Loucy (cell line): ENCODE results near the gene HAPLN2.

Experiments used
- H2AFZ ChIP-seq: fragments of 200-600 bp; sonication (generic); 2 replicates; pipeline ENCODE4 v1.6.0; 2016; ENCODE audit warnings: antibody characterized with exemption, mild to moderate bottlenecking, low read length, moderate library complexity
- H3F3A ChIP-seq: fragments of 200-600 bp; 2 replicates; pipeline ENCODE4 v1.6.0; 2016; ENCODE audit warnings: antibody characterized with exemption, low read depth, mild to moderate bottlenecking
- H3K27me3 ChIP-seq: fragments of 200-600 bp; sonication (generic); 2 replicates; pipeline ENCODE4 v1.6.1; 2014; ENCODE audit warnings: low read length, mild to moderate bottlenecking; ENCODE audit not compliant: insufficient read depth, poor library complexity, severe bottlenecking
- H3K36me3 ChIP-seq: fragments of 200-600 bp; sonication (generic); 2 replicates; pipeline ENCODE4 v1.6.1; 2016; ENCODE audit warnings: low read length; ENCODE audit not compliant: insufficient read depth
- H3K4me1 ChIP-seq: fragments of 200-600 bp; sonication (generic); 2 replicates; pipeline ENCODE4 v1.5.1; 2014; ENCODE audit warnings: low read length, mild to moderate bottlenecking; ENCODE audit not compliant: insufficient read depth, poor library complexity, severe bottlenecking
- H3K4me2 ChIP-seq: fragments of 200-600 bp; sonication (generic); 2 replicates; pipeline ENCODE4 v1.6.0; 2014; ENCODE audit warnings: antibody characterized with exemption, low read length, low read depth, mild to moderate bottlenecking; ENCODE audit not compliant: poor library complexity, severe bottlenecking
- H3K4me3 ChIP-seq: fragments of 200-600 bp; sonication (generic); 2 replicates; pipeline ENCODE4 v1.5.1; 2014; ENCODE audit warnings: low read length, mild to moderate bottlenecking, mixed read lengths; ENCODE audit not compliant: poor library complexity, severe bottlenecking
- H3K79me2 ChIP-seq: fragments of 200-600 bp; sonication (generic); 2 replicates; pipeline ENCODE4 v1.6.1; 2014; ENCODE audit warnings: low read length; ENCODE audit not compliant: insufficient read depth
- H3K9ac ChIP-seq: fragments of 200-600 bp; sonication (generic); 2 replicates; pipeline ENCODE4 v1.6.0; 2014; ENCODE audit warnings: mild to moderate bottlenecking, low read depth, low read length, moderate library complexity; ENCODE audit not compliant: poor library complexity, severe bottlenecking
- H3K9me2 ChIP-seq: fragments of 200-600 bp; sonication (generic); replicated peaks from 2 replicates; pipeline ENCODE4 v1.6.1; 2016; ENCODE audit warnings: low read depth, low read length, mixed read lengths
- H3K9me3 ChIP-seq: fragments of 200-600 bp; sonication (generic); 2 replicates; pipeline ENCODE4 v1.6.1; 2014; ENCODE audit warnings: mild to moderate bottlenecking, antibody characterized with exemption, low read length, low read depth; ENCODE audit not compliant: insufficient read depth
- H4K20me1 ChIP-seq: fragments of 200-600 bp; sonication (generic); 2 replicates; pipeline ENCODE4 v1.6.0; 2014; ENCODE audit warnings: antibody characterized with exemption, low read length, mild to moderate bottlenecking; ENCODE audit not compliant: insufficient read depth, poor library complexity, severe bottlenecking
- EZH2phosphoT487 ChIP-seq: fragments of 200-600 bp; IDR thresholded peaks from 2 replicates; pipeline ENCODE4 v1.6.1; 2018; ENCODE audit warnings: antibody characterized with exemption, mild to moderate bottlenecking, moderate library complexity, borderline replicate concordance
- TF ChIP-seq, protein P1 (sequence below): fragments of 200-600 bp; sonication (generic); conservative IDR thresholded peaks from 2 replicates; pipeline ENCODE4 v1.5.1; 2014; ENCODE audit warnings: mild to moderate bottlenecking, antibody characterized with exemption, low read length

The HAPLN2 gene

GRCh38 chr1:156594190-156594589 is 25.0 kb upstream of the HAPLN2 start:
- Histone ChIP-seq H3K4me1 (peaks cover 14% of the 10 kb centered on the region), H3K4me2 (no peak overlapping the region), H3F3A (no peaks in the 10 kb centered on the region), H3K9me3 (no peaks in the 10 kb centered on the region), H3K27me3 (no peaks in the 10 kb centered on the region), H3K9ac (no peak overlapping the region), H3K79me2 (peaks cover 14% of the 10 kb centered on the region), H4K20me1 (no peaks in the 10 kb centered on the region), H3K36me3 (peaks cover 22% of the 10 kb centered on the region; the same call in 1 of the 2 replicates), H2AFZ (no peak overlapping the region), H3K9me2 (no peaks in the 10 kb centered on the region), H3K4me3 (no peak overlapping the region)
- TF ChIP-seq EZH2phosphoT487: no peak
- TF ChIP-seq, protein P1, sequence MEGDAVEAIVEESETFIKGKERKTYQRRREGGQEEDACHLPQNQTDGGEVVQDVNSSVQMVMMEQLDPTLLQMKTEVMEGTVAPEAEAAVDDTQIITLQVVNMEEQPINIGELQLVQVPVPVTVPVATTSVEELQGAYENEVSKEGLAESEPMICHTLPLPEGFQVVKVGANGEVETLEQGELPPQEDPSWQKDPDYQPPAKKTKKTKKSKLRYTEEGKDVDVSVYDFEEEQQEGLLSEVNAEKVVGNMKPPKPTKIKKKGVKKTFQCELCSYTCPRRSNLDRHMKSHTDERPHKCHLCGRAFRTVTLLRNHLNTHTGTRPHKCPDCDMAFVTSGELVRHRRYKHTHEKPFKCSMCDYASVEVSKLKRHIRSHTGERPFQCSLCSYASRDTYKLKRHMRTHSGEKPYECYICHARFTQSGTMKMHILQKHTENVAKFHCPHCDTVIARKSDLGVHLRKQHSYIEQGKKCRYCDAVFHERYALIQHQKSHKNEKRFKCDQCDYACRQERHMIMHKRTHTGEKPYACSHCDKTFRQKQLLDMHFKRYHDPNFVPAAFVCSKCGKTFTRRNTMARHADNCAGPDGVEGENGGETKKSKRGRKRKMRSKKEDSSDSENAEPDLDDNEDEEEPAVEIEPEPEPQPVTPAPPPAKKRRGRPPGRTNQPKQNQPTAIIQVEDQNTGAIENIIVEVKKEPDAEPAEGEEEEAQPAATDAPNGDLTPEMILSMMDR: no peak

DNA sequence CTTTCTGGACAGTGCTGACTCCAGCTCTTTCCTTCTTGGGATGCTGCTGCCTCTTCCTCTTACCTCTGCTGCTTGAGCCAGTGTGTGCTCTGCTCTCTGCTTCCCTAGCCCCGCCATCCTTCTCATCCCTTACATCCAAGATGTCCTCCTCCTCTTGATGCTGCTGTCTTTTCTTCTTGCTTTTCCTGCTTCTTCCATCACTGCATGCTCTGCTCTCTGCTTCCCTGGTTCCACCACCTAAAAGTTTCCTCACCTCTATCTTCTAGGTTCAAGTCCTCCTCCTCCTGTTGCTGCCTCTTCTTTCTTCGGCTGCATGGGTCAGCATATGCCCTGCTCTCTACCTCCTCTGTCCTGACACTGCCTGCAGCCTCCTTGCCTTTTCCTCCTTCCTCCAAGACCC is 24.2 kb upstream of the HAPLN2 start:
- Histone ChIP-seq H3K9ac (no peak overlapping the region), H3K27me3 (no peaks in the 10 kb centered on the region), H2AFZ (no peak overlapping the region), H3K4me3 (no peak overlapping the region), H4K20me1 (no peaks in the 10 kb centered on the region), H3K79me2 (peaks cover 14% of the 10 kb centered on the region), H3K9me3 (no peaks in the 10 kb centered on the region), H3K36me3 (peaks cover 22% of the 10 kb centered on the region; the same call in 1 of the 2 replicates), H3K4me2 (no peak overlapping the region), H3K4me1 (peaks cover 14% of the 10 kb centered on the region), H3K9me2 (no peaks in the 10 kb centered on the region), H3F3A (no peaks in the 10 kb centered on the region)
- TF ChIP-seq, protein P1: no peak
- TF ChIP-seq EZH2phosphoT487: no peak

DNA sequence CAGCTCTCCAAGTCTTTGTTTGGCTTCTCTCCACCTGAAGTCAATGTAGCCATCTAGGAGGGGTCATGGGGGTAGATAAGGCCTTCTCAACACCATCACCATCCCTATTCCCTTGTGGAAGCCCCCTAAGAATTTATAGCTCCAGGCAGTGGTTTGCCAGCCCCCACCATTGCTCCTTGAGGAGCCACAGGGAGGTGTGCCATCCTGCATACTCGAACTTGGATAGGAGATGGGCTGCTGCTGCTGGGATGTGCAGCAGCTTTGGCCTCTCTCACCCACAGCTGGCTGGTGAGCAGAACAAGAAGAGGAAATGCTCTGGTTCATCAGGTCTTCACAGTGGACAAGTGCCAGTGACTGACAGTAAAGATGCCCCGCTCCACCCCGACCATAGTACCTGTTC is 22.8 kb upstream of the HAPLN2 start:
- Histone ChIP-seq H3K9me2 (no peaks in the 10 kb centered on the region), H3K9me3 (no peaks in the 10 kb centered on the region), H4K20me1 (no peaks in the 10 kb centered on the region), H3K4me3 (no peak overlapping the region), H3K9ac (no peak overlapping the region), H3K79me2 (peaks cover 27% of the 10 kb centered on the region), H3K4me1 (peaks cover 5% of the 10 kb centered on the region), H3F3A (no peaks in the 10 kb centered on the region), H3K27me3 (no peaks in the 10 kb centered on the region), H3K36me3 (peaks cover 22% of the 10 kb centered on the region; the same call in 1 of the 2 replicates), H3K4me2 (no peak overlapping the region), H2AFZ (no peak overlapping the region)
- TF ChIP-seq, protein P1: no peak
- no peak for TF ChIP-seq EZH2phosphoT487
